ENCODE data around the gene SLC25A23.

Gene SLC25A23

GRCh38 chr19:6472713-6473112, 13.1 kb upstream of the SLC25A23 start:
- Mint-ChIP-seq H3K9me3 (no peaks in the 10 kb centered on the region), H3K4me1 (no peaks in the 10 kb centered on the region), H3K27ac (no peak overlapping the region), H3K36me3 (ENCODE audit: low read depth) (peaks cover 24% of the 10 kb centered on the region), H3K27me3 (no peaks in the 10 kb centered on the region), H3K4me3 (no peak overlapping the region)
- no peak for DNase-seq
- ATAC-seq = no peak

DNA sequence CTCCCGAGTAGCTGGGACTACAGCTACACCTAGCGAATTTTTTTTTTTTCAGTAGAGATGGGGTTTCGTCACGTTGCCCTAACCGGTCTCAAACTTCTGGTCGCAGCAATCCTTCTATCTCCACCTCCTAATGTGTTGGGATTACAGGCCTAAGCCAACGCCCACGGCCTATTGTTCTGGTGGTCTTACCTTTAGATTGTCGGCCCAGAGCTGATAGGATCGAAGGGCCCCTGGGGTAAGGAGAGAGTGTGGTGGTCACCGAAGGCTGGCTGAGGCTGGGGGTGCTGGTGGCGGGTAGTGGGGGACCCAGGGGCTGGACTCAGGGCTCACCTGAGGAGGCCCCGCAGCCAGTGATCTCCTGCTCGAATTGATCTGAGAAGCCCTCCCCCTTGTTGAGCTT, 11.5 kb upstream of the SLC25A23 start:
- Mint-ChIP-seq H3K27ac (no peak overlapping the region), H3K4me3 (no peak overlapping the region), H3K9me3 (no peaks in the 10 kb centered on the region), H3K4me1 (no peaks in the 10 kb centered on the region), H3K36me3 (ENCODE audit: low read depth) (peaks cover 24% of the 10 kb centered on the region), H3K27me3 (no peaks in the 10 kb centered on the region)
- no peak for DNase-seq
- no peak for ATAC-seq

- DNase-seq (no peak), ATAC-seq (no peak)
- peaks cover 21% of the 10 kb centered on the region for H3K36me3 Mint-ChIP-seq (ENCODE audit: low read depth)
- no peak overlapping the region for H3K4me3 Mint-ChIP-seq
- H3K4me1 Mint-ChIP-seq = no peaks in the 10 kb centered on the region
- no peaks in the 10 kb centered on the region for H3K27me3 Mint-ChIP-seq
- no peak overlapping the region for H3K27ac Mint-ChIP-seq
- no peaks in the 10 kb centered on the region for H3K9me3 Mint-ChIP-seq
Measured at GRCh38 chr19:6470173-6470572, 10.6 kb upstream of the SLC25A23 start.

GRCh38 chr19:6467384-6467783, 7.8 kb upstream of the SLC25A23 start:
- Mint-ChIP-seq H3K4me3 (no peak overlapping the region), H3K27ac (no peak overlapping the region)

DNA sequence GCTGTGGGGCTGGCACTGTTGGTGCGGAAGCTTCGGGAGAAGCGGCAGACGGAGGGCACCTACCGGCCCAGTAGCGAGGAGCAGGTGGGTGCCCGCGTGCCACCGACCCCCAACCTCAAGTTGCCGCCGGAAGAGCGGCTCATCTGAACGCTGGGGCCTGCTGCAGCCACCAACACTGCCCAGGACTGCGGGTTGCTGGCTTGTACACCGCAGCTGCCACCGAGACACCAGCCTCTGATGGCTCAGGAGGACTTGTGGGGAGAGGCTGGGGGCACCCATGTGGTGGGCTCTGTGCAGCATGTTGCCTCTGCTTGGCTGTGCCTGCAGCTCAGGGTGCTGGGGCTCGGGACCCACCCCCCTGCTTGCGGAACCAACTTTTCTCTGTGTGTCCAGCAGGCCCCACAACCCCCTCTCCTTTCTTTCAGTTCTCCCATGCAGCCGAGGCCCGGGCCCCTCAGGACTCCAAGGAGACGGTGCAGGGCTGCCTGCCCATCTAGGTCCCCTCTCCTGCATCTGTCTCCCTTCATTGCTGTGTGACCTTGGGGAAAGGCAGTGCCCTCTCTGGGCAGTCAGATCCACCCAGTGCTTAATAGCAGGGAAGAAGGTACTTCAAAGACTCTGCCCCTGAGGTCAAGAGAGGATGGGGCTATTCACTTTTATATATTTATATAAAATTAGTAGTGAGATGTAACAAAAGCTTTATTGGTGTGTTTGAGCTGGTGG, 7.1 kb upstream of the SLC25A23 start:
- no peaks in the 10 kb centered on the region for H3K27me3 Mint-ChIP-seq

More at GRCh38 chr19:6467384-6467783, 7.8 kb upstream of the SLC25A23 start:
- H3K9me3 Mint-ChIP-seq = no peaks in the 10 kb centered on the region
- ATAC-seq (no peak), DNase-seq (no peak)
- H3K27me3 Mint-ChIP-seq = no peaks in the 10 kb centered on the region
- H3K36me3 Mint-ChIP-seq (ENCODE audit: low read depth) = peaks cover 19% of the 10 kb centered on the region
- H3K4me1 Mint-ChIP-seq = no peaks in the 10 kb centered on the region

GRCh38 chr19:6465663-6466062, 6.1 kb upstream of the SLC25A23 start:
- Mint-ChIP-seq H3K36me3 (ENCODE audit: low read depth) (peaks cover 13% of the 10 kb centered on the region), H3K4me1 (no peaks in the 10 kb centered on the region), H3K9me3 (no peaks in the 10 kb centered on the region), H3K27ac (no peak overlapping the region), H3K4me3 (no peak overlapping the region), H3K27me3 (no peaks in the 10 kb centered on the region)
- DNase-seq (no peak), ATAC-seq (no peak)

More for the DNA sequence above, 7.1 kb upstream of the SLC25A23 start:
- Mint-ChIP-seq H3K36me3 (ENCODE audit: low read depth) (peaks cover 17% of the 10 kb centered on the region), H3K4me3 (no peak overlapping the region), H3K4me1 (no peaks in the 10 kb centered on the region), H3K9me3 (no peaks in the 10 kb centered on the region), H3K27ac (no peak overlapping the region)
- DNase-seq (no peak), ATAC-seq (no peak)

- Mint-ChIP-seq H3K9me3 (no peaks in the 10 kb centered on the region), H3K27me3 (no peaks in the 10 kb centered on the region), H3K4me1 (peaks cover 4% of the 10 kb centered on the region), H3K27ac (no peak overlapping the region), H3K36me3 (ENCODE audit: low read depth) (peaks cover 9% of the 10 kb centered on the region), H3K4me3 (no peak overlapping the region)
- no peak for DNase-seq
- ATAC-seq = no peak
Measured at GRCh38 chr19:6465006-6465405, 5.4 kb upstream of the SLC25A23 start.

- Mint-ChIP-seq H3K4me3 (peak within 1 kb of the TSS; percentile 14), H3K4me1 (peaks cover 7% of the 10 kb centered on the region), H3K36me3 (ENCODE audit: low read depth) (peaks cover 5% of the 10 kb centered on the region), H3K9me3 (no peaks in the 10 kb centered on the region), H3K27ac (no peak within 1 kb of the TSS), H3K27me3 (no peaks in the 10 kb centered on the region)
- ATAC-seq (no peak), DNase-seq (peak; percentile 29)
Measured at GRCh38 chr19:6464070-6464873, 4.7 kb upstream of the SLC25A23 start, which contains the start of gene CRB3. Gene CRB3 (plus strand): TSS chr19:6464271. CDS start chr19:6464702, 431 bp downstream.

GRCh38 chr19:6460099-6460884, 700 bp upstream of the SLC25A23 start:
- Mint-ChIP-seq H3K4me3 (peak overlapping the region; percentile 89), H3K36me3 (ENCODE audit: low read depth) (peaks cover 4% of the 10 kb centered on the region), H3K9me3 (peaks cover 2% of the 10 kb centered on the region), H3K4me1 (peaks cover 18% of the 10 kb centered on the region), H3K27me3 (no peaks in the 10 kb centered on the region), H3K27ac (peak overlapping the region; percentile 87)
- peak; percentile 98 for DNase-seq
- peak; percentile 87 for ATAC-seq

DNA sequence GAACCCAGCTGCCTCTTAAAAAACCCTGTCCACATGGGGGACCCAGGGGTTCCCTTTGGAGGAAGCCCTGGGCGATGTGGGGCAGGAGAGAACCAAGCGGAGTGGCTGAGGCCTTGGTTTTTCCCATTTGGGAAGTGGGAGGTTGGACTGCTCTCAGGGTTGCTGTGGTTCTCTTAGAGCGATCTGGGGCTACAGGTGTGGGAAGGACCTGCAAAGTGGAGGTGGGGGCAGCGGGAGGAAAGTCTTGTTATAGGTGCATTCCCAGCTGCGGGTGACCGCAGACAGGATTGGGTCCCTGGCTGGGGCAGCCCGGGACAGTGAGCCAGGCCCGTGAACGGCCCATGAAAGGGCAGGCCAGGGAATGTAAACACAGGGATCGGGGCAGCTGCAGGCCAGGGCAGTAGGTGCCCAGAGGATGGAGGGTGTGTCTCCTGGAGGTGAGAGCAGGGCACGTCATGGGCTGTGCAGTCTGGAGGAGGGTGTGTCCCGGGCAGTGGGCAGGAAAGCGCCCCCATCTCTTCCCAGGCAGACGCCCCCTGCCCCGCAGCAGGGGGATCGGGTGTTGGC, 814 bp downstream of the SLC25A23 start:
- Mint-ChIP-seq H3K9me3 (peaks cover 12% of the 10 kb centered on the region), H3K36me3 (ENCODE audit: low read depth) (peaks cover 12% of the 10 kb centered on the region), H3K27me3 (no peaks in the 10 kb centered on the region), H3K4me1 (peaks cover 18% of the 10 kb centered on the region), H3K27ac (peak overlapping the region; percentile 59), H3K4me3 (peak overlapping the region; percentile 80)
- no peak for DNase-seq
- no peak for ATAC-seq

GRCh38 chr19:6457958-6458694, 1.5 kb downstream of the SLC25A23 start:
- Mint-ChIP-seq H3K36me3 (ENCODE audit: low read depth) (peaks cover 18% of the 10 kb centered on the region), H3K27me3 (no peaks in the 10 kb centered on the region)

DNA sequence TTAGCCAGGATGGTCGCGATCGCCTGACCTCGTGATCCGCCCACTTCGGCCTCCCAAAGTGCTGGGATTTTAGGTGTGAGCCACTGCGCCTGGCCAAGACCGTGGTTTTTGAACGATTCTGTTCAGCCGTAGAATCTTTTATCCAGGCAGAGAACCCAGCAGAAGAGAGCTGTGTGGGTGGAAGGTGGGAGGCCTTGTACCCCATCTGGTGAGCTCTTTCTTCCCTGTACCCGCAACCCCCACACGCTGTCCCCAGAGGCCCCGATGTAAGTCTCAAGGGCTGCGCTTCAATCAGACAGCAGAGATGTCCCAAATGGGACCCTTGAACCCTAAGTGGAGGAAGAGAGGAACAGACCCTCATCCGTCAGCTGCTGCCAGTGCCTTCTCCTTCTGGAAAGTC, 3.7 kb downstream of the SLC25A23 start:
- Mint-ChIP-seq H3K4me1 (peaks cover 18% of the 10 kb centered on the region), H3K9me3 (peaks cover 12% of the 10 kb centered on the region), H3K36me3 (ENCODE audit: low read depth) (peaks cover 18% of the 10 kb centered on the region), H3K27me3 (no peaks in the 10 kb centered on the region), H3K27ac (no peak overlapping the region), H3K4me3 (no peak overlapping the region)
- DNase-seq (no peak), ATAC-seq (no peak)

More at GRCh38 chr19:6457958-6458694, 1.5 kb downstream of the SLC25A23 start:
- peaks cover 12% of the 10 kb centered on the region for H3K9me3 Mint-ChIP-seq
- DNase-seq = no peak
- H3K4me1 Mint-ChIP-seq = peaks cover 18% of the 10 kb centered on the region
- peak overlapping the region; percentile 80 for H3K4me3 Mint-ChIP-seq
- no peak overlapping the region for H3K27ac Mint-ChIP-seq
- no peak for ATAC-seq

DNA sequence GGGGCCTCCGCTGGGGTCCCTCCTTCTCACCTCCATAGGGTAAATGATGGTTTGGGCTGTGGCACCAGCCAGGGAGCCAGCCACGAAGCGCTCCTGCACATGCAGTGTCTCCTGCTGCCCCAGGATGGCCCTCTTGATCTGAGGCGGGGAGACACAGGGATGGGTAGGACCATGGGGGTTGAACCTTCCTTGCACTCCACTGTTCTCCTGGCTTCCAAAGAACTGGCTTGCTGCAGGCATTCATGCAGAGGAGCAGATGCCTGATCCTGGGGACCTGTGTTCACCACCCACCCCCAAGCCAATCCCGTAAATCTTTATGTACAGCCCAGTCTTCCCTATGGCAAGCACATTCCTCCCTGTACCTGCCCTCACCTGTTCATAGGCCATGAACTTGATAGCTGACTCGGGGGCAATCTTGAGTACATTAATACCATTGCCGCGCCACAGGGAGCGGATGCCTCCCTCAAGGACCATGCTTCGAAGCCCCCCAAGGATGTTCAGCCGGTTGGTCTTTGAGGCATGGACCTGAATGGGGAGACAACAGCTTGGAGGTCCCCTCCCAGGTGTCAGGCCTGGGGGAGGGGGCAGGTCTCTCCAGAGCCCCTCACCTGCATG, 5.5 kb downstream of the SLC25A23 start:
- peaks cover 12% of the 10 kb centered on the region for H3K9me3 Mint-ChIP-seq
- DNase-seq (no peak), ATAC-seq (no peak)
- H3K36me3 Mint-ChIP-seq (ENCODE audit: low read depth) = peaks cover 18% of the 10 kb centered on the region
- no peak overlapping the region for H3K4me3 Mint-ChIP-seq
- no peak overlapping the region for H3K27ac Mint-ChIP-seq
- H3K4me1 Mint-ChIP-seq = peaks cover 11% of the 10 kb centered on the region
- no peaks in the 10 kb centered on the region for H3K27me3 Mint-ChIP-seq

All from activated naive CD8-positive, alpha-beta T cell treated with anti-CD3 and anti-CD28 coated beads, Interleukin-2, amount 50 U/mL, for 24 hours (primary cell).